HepG2 (cell line): ENCODE measurements around the gene DBNDD2. TPM values are rescaled to one million over a fixed set of nuclear protein-coding genes. Genes with fewer than 3 reads are reported as not detected.
A peak's percentile ranks its signal among the peaks of the same experiment; 100 is the strongest.

Source experiments
- DDIT3 ChIP-seq: sonication (generic); formaldehyde crosslinking; IDR thresholded peaks from 2 replicates; pipeline ENCODE4 v1.4.0; 2020; ENCODE audit warnings: mild to moderate bottlenecking, missing genetic modification reagents
- ERF ChIP-seq: IDR thresholded peaks from 2 replicates; pipeline ENCODE4 v1.6.1; 2018; ENCODE audit warnings: missing biosample characterization, missing genetic modification reagents
- GPBP1L1 ChIP-seq: sonication (generic); formaldehyde crosslinking; IDR thresholded peaks from 2 replicates; pipeline ENCODE4 v1.5.0; 2020; ENCODE audit warnings: mild to moderate bottlenecking, missing genetic modification reagents
- IRF1 ChIP-seq: sonication (generic); formaldehyde crosslinking; IDR thresholded peaks from 2 replicates; pipeline ENCODE4 v1.4.0; 2020; ENCODE audit warnings: low read depth, mild to moderate bottlenecking, missing genetic modification reagents
- KAT2B ChIP-seq: fragments of 150-350 bp; IDR thresholded peaks from 2 replicates; pipeline ENCODE4 v1.6.1; 2014; ENCODE audit warnings: low read depth, low read length, borderline replicate concordance
- RAD51 ChIP-seq: fragments of 450-650 bp; IDR thresholded peaks from 2 replicates; pipeline ENCODE4 v1.6.1; 2016; ENCODE audit warnings: borderline replicate concordance
- SOX6 ChIP-seq, 2 experiments: fragments of 450-650 bp in 1 of 2; sonication (generic) in 1 of 2; formaldehyde crosslinking in 1 of 2; IDR thresholded peaks; 2 replicates each; pipeline versions ENCODE4 v1.4.0 to v1.6.1; 2017 to 2020; ENCODE audit warnings: antibody characterized with exemption in 1 of 2, mild to moderate bottlenecking in 1 of 2, missing genetic modification reagents in 1 of 2
- TBX2 ChIP-seq: sonication (generic); formaldehyde crosslinking; IDR thresholded peaks from 2 replicates; pipeline ENCODE4 v1.5.0; 2020; ENCODE audit warnings: missing genetic modification reagents, mild to moderate bottlenecking, borderline replicate concordance
- U2AF1 ChIP-seq: fragments of 200-400 bp; formaldehyde crosslinking; optimal IDR thresholded peaks from 2 replicates; pipeline ENCODE3; 2017; ENCODE audit warnings: mild to moderate bottlenecking, low read depth, low read length
- ZBTB34 ChIP-seq: sonication (generic); formaldehyde crosslinking; IDR thresholded peaks from 2 replicates; pipeline ENCODE4 v1.8.0; 2022; ENCODE audit warnings: mild to moderate bottlenecking, missing genetic modification reagents
- ZKSCAN1 ChIP-seq: fragments of 150-350 bp; IDR thresholded peaks from 2 replicates; pipeline ENCODE4 v1.6.1; 2014; ENCODE audit warnings: low read length
- ZNF329 ChIP-seq: sonication (generic); formaldehyde crosslinking; IDR thresholded peaks from 2 replicates; pipeline ENCODE4 v1.9.0; 2021; ENCODE audit warnings: low read depth, mild to moderate bottlenecking, missing genetic modification reagents
- ZNF563 ChIP-seq: sonication (generic); formaldehyde crosslinking; IDR thresholded peaks from 2 replicates; pipeline ENCODE4 v1.8.0; 2022; ENCODE audit warnings: mild to moderate bottlenecking, moderate library complexity, missing genetic modification reagents
- ZNF576 ChIP-seq: sonication (generic); formaldehyde crosslinking; IDR thresholded peaks from 2 replicates; pipeline ENCODE4 v1.4.0; 2020; ENCODE audit warnings: mild to moderate bottlenecking, missing genetic modification reagents
- polyA plus RNA-seq, 8 experiments: library from polyadenylated mRNA; depleted of rRNA in 3 of 8; stranded (reverse) in 7 of 8; unstranded in 1 of 8; fragments of >200 nt; fragmentation: Illumina TruSeq in 4 of 8; extraction: Trizol in 4 of 8; gene quantifications; 2 replicates each; pipeline versions ENCODE4 v1.2.1 to v1.2.3, GENCODE V29; 2011 to 2016; ENCODE audit warnings: low read depth in 4 of 8, missing spikeins in 1 of 8, mixed read lengths in 1 of 8; ENCODE audit not compliant: insufficient read depth in 1 of 8
- total RNA-seq, 5 experiments: library from RNA; depleted of rRNA; stranded (reverse); fragments of >200 nt; fragmentation: Illumina TruSeq; extraction: Trizol; gene quantifications; 2 replicates each; pipeline ENCODE4 v1.2.3, GENCODE V29; 2016; ENCODE audit warnings: low read depth in 1 of 5

Gene DBNDD2
- total and polyA plus RNA-seq, 2 of the 13 experiments (the other 11 are each of a cell fraction or from before 2014, with no cell fraction given), result 16.7 to 47.6 TPM

GRCh38 chr20:45405571-45406259 lies 2.4 kb upstream of the DBNDD2 start (continued):
- TF ChIP-seq IRF1 (CRISPR knock-in tag) (no peak), ZKSCAN1 (no peak), RAD51 (no peak), SOX6 (IDR thresholded peaks at IDR 0.05) (no peak), SOX6 (CRISPR knock-in tag; IDR thresholded peaks at IDR 0.05) (peak; percentile 44; the same call in 1 of the 2 replicates), DDIT3 (no peak), ZNF563 (CRISPR knock-in tag) (no peak), ZNF576 (CRISPR knock-in tag) (0 out of 2 replicates have a peak, but pooled peaks have one; percentile 35), ZNF329 (CRISPR knock-in tag) (no peak), KAT2B (no peak), TBX2 (peak; percentile 72; the same call in 1 of the 2 replicates), ERF (0 out of 2 replicates have a peak, but pooled peaks have one; percentile 2), U2AF1 (peak; percentile 38), GPBP1L1 (CRISPR knock-in tag) (no peak), ZBTB34 (CRISPR knock-in tag) (no peak)
- TF ChIP-seq, all 625 proteins: peak for 85
